SU-DHL-6 (cell line): ENCODE results near the gene FAM83G.

ENCODE experiments used
- H2AFZ ChIP-seq: fragments of 200-600 bp; sonication (generic); 2 replicates; pipeline ENCODE4 v1.6.1; 2014; ENCODE audit warnings: low read depth, mild to moderate bottlenecking, moderate library complexity, mixed read lengths, antibody characterized with exemption, low read length; ENCODE audit not compliant: severe bottlenecking
- H3F3A ChIP-seq: fragments of 200-600 bp; shearing (Covaris generic); 2 replicates; pipeline ENCODE4 v1.6.0; 2016; ENCODE audit warnings: antibody characterized with exemption, mild to moderate bottlenecking; ENCODE audit not compliant: insufficient read depth
- H3K27ac ChIP-seq: fragments of 200-600 bp; sonication (generic); 2 replicates; pipeline ENCODE4 v1.5.1; 2016; ENCODE audit warnings: low read depth, mild to moderate bottlenecking, low read length, moderate library complexity, mixed read lengths
- H3K27me3 ChIP-seq: fragments of 200-600 bp; sonication (generic), shearing (Covaris generic); 2 replicates; pipeline ENCODE4 v1.6.0; 2014; ENCODE audit warnings: mild to moderate bottlenecking, low read length
- H3K36me3 ChIP-seq: fragments of 200-600 bp; sonication (generic); 2 replicates; pipeline ENCODE4 v1.6.1; 2014; ENCODE audit warnings: mild to moderate bottlenecking, low read length, mixed read lengths
- H3K4me2 ChIP-seq: fragments of 300-600, 200-600 bp; shearing (Covaris generic), sonication (generic); 2 replicates; pipeline ENCODE4 v1.6.0; 2014; ENCODE audit warnings: low read length, low read depth, mild to moderate bottlenecking; ENCODE audit not compliant: poor library complexity, severe bottlenecking
- H3K4me3 ChIP-seq: fragments of 200-600 bp; sonication (generic); 2 replicates; pipeline ENCODE4 v1.5.1; 2014; ENCODE audit warnings: antibody characterized with exemption, low read length, mild to moderate bottlenecking, mixed read lengths; ENCODE audit not compliant: insufficient read depth, poor library complexity, severe bottlenecking
- H3K79me2 ChIP-seq: fragments of 200-600 bp; sonication (generic); 2 replicates; pipeline ENCODE4 v1.6.1; 2014; ENCODE audit warnings: mild to moderate bottlenecking, low read length, moderate library complexity; ENCODE audit not compliant: insufficient read depth
- H3K9ac ChIP-seq: fragments of 200-600 bp; sonication (generic); 2 replicates; pipeline ENCODE4 v1.7.0; 2014; ENCODE audit warnings: mild to moderate bottlenecking, low read length
- H3K9me2 ChIP-seq: fragments of 200-600 bp; sonication (generic); replicated peaks from 2 replicates; pipeline ENCODE4 v1.6.1; 2014; ENCODE audit warnings: low read length; ENCODE audit not compliant: insufficient read depth
- H3K9me3 ChIP-seq: fragments of 200-600 bp; sonication (generic); 2 replicates; pipeline ENCODE4 v1.6.1; 2014; ENCODE audit warnings: low read length, mixed read lengths; ENCODE audit not compliant: insufficient read depth
- H4K20me1 ChIP-seq: fragments of 200-600 bp; sonication (generic); 2 replicates; pipeline ENCODE4 v1.6.1; 2014; ENCODE audit warnings: low read depth, mild to moderate bottlenecking, antibody characterized with exemption, low read length, moderate library complexity, mixed read lengths
- EZH2phosphoT487 ChIP-seq: fragments of 200-600 bp; sonication (generic), shearing (Covaris generic); conservative IDR thresholded peaks from 2 replicates; pipeline ENCODE4 v1.6.1; 2018; ENCODE audit warnings: mild to moderate bottlenecking, antibody characterized with exemption, low read length, moderate library complexity, mixed read lengths
- TF ChIP-seq, protein P1 (sequence below): fragments of 200-600 bp; sonication (generic); IDR thresholded peaks from one replicate; pipeline ENCODE4 v1.5.1; 2017; ENCODE audit warnings: antibody characterized with exemption, mild to moderate bottlenecking, low read length, moderate library complexity; ENCODE audit not compliant: insufficient read depth, poor library complexity, severe bottlenecking

FAM83G gene

DNA sequence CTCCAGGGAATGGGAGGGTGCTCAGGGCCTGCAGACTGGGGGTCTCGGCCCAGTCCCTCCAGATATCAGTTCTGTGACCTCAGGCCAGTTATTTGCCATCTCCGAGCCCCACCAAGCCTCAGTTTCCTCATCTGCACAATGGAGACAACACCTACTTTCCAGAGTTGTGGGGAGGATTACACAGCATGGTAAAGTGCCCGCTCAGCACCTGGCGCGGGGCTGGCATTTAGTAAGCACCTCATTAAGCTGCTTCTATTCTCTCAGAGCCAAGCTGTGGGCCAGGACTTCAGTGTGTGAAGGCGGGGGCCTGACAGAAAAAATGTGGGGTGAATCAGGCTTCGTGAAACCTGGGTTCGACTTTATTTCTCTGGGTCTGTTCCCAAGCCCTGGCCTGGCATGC, 5.2 kb downstream of the FAM83G start:
- Histone ChIP-seq H3K36me3 (peaks cover 13% of the 10 kb centered on the region; the same call in 1 of the 2 replicates), H3K9me2 (no peaks in the 10 kb centered on the region), H3K9ac (no peak overlapping the region), H4K20me1 (no peaks in the 10 kb centered on the region), H3F3A (no peaks in the 10 kb centered on the region), H3K4me2 (no peak overlapping the region), H3K27ac (no peak overlapping the region), H2AFZ (no peak overlapping the region), H3K79me2 (peaks cover 54% of the 10 kb centered on the region), H3K4me3 (no peak overlapping the region), H3K9me3 (peaks cover 7% of the 10 kb centered on the region; the same call in 1 of the 2 replicates), H3K27me3 (no peaks in the 10 kb centered on the region)
- TF ChIP-seq, protein P1, sequence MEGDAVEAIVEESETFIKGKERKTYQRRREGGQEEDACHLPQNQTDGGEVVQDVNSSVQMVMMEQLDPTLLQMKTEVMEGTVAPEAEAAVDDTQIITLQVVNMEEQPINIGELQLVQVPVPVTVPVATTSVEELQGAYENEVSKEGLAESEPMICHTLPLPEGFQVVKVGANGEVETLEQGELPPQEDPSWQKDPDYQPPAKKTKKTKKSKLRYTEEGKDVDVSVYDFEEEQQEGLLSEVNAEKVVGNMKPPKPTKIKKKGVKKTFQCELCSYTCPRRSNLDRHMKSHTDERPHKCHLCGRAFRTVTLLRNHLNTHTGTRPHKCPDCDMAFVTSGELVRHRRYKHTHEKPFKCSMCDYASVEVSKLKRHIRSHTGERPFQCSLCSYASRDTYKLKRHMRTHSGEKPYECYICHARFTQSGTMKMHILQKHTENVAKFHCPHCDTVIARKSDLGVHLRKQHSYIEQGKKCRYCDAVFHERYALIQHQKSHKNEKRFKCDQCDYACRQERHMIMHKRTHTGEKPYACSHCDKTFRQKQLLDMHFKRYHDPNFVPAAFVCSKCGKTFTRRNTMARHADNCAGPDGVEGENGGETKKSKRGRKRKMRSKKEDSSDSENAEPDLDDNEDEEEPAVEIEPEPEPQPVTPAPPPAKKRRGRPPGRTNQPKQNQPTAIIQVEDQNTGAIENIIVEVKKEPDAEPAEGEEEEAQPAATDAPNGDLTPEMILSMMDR, result no peak
- no peak for TF ChIP-seq EZH2phosphoT487

DNA sequence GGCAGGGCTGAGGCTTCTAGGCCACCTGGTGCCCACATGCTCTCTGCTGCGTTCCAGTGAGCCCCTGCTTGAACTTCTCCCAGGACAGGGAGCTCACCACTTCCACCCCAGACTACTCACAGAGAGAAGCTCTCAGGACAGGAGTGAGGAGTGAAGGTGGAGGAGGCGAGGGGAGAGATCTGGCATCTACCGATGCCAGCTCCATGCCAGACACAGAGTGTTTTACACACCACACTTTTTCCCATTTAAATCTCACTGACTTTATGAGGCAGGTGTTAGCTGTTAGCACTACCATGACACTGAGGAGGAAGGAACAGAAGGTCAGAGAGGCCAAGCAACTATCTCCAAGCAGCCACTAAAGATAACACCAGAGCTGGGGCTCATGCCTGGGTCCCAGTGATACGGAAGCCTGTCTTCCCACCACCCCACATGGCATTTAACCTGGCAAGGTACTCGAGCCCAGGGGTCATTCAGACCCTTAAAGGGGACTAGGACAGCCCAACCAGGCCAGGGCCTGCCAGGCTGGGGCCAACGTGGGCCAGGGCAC, 6.8 kb downstream of the FAM83G start:
- Histone ChIP-seq H3K9ac (no peak overlapping the region), H3K4me2 (no peak overlapping the region), H3F3A (no peaks in the 10 kb centered on the region), H3K27ac (no peak overlapping the region), H3K36me3 (peaks cover 13% of the 10 kb centered on the region; the same call in 1 of the 2 replicates), H3K79me2 (peaks cover 46% of the 10 kb centered on the region), H4K20me1 (no peaks in the 10 kb centered on the region), H3K9me3 (peaks cover 7% of the 10 kb centered on the region; the same call in 1 of the 2 replicates), H3K9me2 (no peaks in the 10 kb centered on the region), H3K4me3 (no peak overlapping the region), H2AFZ (no peak overlapping the region), H3K27me3 (no peaks in the 10 kb centered on the region)
- TF ChIP-seq, protein P1, result no peak
- no peak for TF ChIP-seq EZH2phosphoT487

DNA sequence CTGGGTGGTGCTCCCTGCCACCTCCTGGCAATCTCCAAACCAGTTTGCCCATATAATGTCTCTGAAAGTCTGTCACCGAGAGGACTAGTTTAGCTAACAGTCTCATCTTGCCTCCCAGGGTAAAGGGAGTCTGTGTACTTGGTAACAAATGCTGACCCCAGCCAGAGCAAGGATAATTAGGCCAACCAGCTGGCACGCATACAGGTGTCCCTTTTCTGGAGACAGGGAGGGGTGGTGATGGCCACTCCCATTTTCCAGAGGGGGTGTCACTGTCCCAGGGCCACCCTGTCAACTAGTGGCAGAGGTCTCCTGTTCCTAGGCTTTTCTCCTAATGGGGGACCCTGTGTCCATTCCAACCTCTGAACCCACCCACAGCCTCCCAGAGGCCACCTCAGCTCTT, 8.1 kb downstream of the FAM83G start:
- Histone ChIP-seq H3K79me2 (peaks cover 48% of the 10 kb centered on the region), H4K20me1 (no peaks in the 10 kb centered on the region; the same call in 1 of the 2 replicates)

More for the DNA sequence above, 8.1 kb downstream of the FAM83G start:
- H3K36me3 ChIP-seq, result peaks cover 13% of the 10 kb centered on the region; the same call in 1 of the 2 replicates
- H3K27ac ChIP-seq, result no peak overlapping the region
- H3F3A ChIP-seq, result no peaks in the 10 kb centered on the region
- TF ChIP-seq, protein P1, result no peak
- TF ChIP-seq EZH2phosphoT487, result no peak
- H3K9me3 ChIP-seq, result peaks cover 7% of the 10 kb centered on the region; the same call in 1 of the 2 replicates
- no peak overlapping the region for H3K4me2 ChIP-seq
- H3K9ac ChIP-seq, result no peak overlapping the region
- no peak overlapping the region for H2AFZ ChIP-seq
- H3K9me2 ChIP-seq, result no peaks in the 10 kb centered on the region
- H3K27me3 ChIP-seq, result no peaks in the 10 kb centered on the region
- no peak overlapping the region for H3K4me3 ChIP-seq
